Liver (tissue), 3 donors: Measurements from ENCODE around the gene SLC51B.
"Not testable (repeated sequence)": the region's sequence is repeated elsewhere in the genome, so short reads cannot be mapped to it uniquely, and the experiment has no call there.

Source experiments
- EGR1 ChIP-seq, 2 donors: IDR thresholded peaks; 2 replicates each; pipeline ENCODE4 v1.6.1; 2016 to 2018; ENCODE audit warnings: antibody characterized with exemption in 2 of 2, low read depth in 2 of 2
- HNF4G ChIP-seq: IDR thresholded peaks from 2 replicates; pipeline ENCODE4 v1.6.1; 2016; ENCODE audit warnings: antibody characterized with exemption
- RAD21 ChIP-seq, 2 donors: IDR thresholded peaks; 2 replicates each; pipeline ENCODE4 v1.6.1; 2016; ENCODE audit warnings: antibody characterized with exemption in 2 of 2, mild to moderate bottlenecking in 2 of 2
- TAF1 ChIP-seq: conservative IDR thresholded peaks from 2 replicates; pipeline ENCODE4 v1.6.1; 2016; ENCODE audit warnings: antibody characterized with exemption, mild to moderate bottlenecking
- TF ChIP-seq, protein P1 (sequence below): fragments of 150-350 bp; IDR thresholded peaks from 2 replicates; pipeline ENCODE4 v1.5.1; 2017; ENCODE audit warnings: improper control_type of control experiment, low read depth, low read length; ENCODE audit not compliant: missing input control
- TF ChIP-seq, protein P2 (sequence below): IDR thresholded peaks from 2 replicates; pipeline ENCODE4 v1.6.1; 2016; ENCODE audit warnings: antibody characterized with exemption, mild to moderate bottlenecking
- donor health status: healthy.
- donor health status: healthy.

GRCh38 chr15:65093793-65094170 is 48.6 kb downstream of the SLC51B start:
- not testable (repeated sequence) for TF ChIP-seq EGR1 (IDR thresholded peaks at IDR 0.05; ENCODE audit: low read depth in 2 of 2); TAF1; HNF4G; RAD21 (IDR thresholded peaks at IDR 0.05)
- TF ChIP-seq, protein P1, sequence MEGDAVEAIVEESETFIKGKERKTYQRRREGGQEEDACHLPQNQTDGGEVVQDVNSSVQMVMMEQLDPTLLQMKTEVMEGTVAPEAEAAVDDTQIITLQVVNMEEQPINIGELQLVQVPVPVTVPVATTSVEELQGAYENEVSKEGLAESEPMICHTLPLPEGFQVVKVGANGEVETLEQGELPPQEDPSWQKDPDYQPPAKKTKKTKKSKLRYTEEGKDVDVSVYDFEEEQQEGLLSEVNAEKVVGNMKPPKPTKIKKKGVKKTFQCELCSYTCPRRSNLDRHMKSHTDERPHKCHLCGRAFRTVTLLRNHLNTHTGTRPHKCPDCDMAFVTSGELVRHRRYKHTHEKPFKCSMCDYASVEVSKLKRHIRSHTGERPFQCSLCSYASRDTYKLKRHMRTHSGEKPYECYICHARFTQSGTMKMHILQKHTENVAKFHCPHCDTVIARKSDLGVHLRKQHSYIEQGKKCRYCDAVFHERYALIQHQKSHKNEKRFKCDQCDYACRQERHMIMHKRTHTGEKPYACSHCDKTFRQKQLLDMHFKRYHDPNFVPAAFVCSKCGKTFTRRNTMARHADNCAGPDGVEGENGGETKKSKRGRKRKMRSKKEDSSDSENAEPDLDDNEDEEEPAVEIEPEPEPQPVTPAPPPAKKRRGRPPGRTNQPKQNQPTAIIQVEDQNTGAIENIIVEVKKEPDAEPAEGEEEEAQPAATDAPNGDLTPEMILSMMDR: not testable (repeated sequence)
- TF ChIP-seq, protein P2, sequence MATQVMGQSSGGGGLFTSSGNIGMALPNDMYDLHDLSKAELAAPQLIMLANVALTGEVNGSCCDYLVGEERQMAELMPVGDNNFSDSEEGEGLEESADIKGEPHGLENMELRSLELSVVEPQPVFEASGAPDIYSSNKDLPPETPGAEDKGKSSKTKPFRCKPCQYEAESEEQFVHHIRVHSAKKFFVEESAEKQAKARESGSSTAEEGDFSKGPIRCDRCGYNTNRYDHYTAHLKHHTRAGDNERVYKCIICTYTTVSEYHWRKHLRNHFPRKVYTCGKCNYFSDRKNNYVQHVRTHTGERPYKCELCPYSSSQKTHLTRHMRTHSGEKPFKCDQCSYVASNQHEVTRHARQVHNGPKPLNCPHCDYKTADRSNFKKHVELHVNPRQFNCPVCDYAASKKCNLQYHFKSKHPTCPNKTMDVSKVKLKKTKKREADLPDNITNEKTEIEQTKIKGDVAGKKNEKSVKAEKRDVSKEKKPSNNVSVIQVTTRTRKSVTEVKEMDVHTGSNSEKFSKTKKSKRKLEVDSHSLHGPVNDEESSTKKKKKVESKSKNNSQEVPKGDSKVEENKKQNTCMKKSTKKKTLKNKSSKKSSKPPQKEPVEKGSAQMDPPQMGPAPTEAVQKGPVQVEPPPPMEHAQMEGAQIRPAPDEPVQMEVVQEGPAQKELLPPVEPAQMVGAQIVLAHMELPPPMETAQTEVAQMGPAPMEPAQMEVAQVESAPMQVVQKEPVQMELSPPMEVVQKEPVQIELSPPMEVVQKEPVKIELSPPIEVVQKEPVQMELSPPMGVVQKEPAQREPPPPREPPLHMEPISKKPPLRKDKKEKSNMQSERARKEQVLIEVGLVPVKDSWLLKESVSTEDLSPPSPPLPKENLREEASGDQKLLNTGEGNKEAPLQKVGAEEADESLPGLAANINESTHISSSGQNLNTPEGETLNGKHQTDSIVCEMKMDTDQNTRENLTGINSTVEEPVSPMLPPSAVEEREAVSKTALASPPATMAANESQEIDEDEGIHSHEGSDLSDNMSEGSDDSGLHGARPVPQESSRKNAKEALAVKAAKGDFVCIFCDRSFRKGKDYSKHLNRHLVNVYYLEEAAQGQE: not testable (repeated sequence)
